C4-2B (cell line): Measurements from ENCODE around the gene LRRC32.
"Not testable (repeated sequence)": the region's sequence is repeated elsewhere in the genome, so short reads cannot be mapped to it uniquely, and the experiment has no call there.

Experiments used
- H3K27ac ChIP-seq: fragments of 450-650 bp; 2 replicates; pipeline ENCODE4 v1.5.1; 2017
- CTCF ChIP-seq: fragments of 450-650 bp; conservative IDR thresholded peaks from 2 replicates; pipeline ENCODE4 v1.5.1; 2017; ENCODE audit warnings: mild to moderate bottlenecking
- ZFX ChIP-seq: fragments of 450-650 bp; IDR thresholded peaks from 2 replicates; pipeline ENCODE4 v1.6.1; 2017

The LRRC32 gene

DNA sequence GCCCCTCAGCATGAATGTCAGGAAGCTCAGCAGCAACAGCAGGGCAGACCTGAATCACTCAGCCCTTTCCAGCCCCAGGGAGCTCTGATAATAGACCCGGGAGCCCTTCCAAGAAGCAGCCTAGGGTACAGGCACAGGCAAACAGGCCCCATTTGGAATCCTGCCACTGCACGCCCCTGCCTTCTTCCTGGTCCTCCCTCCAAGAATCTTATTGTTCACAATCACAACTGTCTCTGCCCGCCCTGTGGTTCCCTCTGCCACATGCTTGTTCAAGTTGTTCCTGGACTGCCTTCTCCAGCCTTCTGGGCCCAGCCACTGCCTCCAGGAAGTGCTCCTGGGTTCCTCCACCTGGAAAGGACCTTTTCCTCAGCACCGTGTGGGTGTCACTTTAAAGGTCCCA is 54.6 kb downstream of the LRRC32 start:
- peak overlapping the region; percentile 23 for H3K27ac ChIP-seq
- TF ChIP-seq CTCF (no peak), ZFX (no peak)

- H3K27ac ChIP-seq, result no peak overlapping the region
- TF ChIP-seq CTCF (no peak), ZFX (no peak)
Observed at GRCh38 chr11:76614471-76615179, 55.9 kb downstream of the LRRC32 start.

- TF ChIP-seq ZFX (no peak), CTCF (no peak)
Observed at GRCh38 chr11:76613901-76614300, 56.6 kb downstream of the LRRC32 start.

GRCh38 chr11:76612226-76612625 is 58.3 kb downstream of the LRRC32 start:
- no peak for TF ChIP-seq CTCF
- no peak for TF ChIP-seq ZFX
- no peak overlapping the region for H3K27ac ChIP-seq

More at GRCh38 chr11:76613901-76614300, 56.6 kb downstream of the LRRC32 start:
- H3K27ac ChIP-seq, result no peak overlapping the region

DNA sequence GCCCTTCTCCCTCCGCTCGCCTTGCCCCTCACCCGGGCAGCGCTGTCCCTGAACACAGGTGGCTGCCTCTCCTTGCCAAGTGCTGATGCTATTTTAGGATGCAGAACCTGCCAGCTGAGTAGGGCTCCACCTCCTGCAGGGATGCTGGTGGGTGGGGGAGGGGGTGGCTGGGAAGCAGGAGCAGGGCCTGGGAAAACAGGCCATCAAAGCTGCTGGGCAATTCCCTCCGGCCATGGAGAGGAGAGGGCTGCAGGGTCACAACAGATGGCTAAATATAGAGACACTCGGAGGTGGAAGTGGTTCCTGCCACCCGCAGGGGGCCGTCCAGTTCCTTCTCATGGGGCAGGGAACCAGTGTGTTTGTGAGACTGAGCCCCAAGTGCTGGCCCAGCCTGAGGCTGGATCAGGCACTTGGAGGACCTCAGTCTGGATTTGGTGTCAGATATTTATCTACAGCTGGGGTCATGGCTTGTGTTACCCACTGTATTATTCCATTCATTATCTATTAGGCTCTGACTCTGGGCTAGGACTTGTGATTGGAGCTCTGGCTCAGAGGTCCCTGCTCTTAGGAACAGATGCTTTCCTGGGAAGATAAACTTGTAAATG is 59.6 kb downstream of the LRRC32 start:
- TF ChIP-seq ZFX (no peak), CTCF (no peak)
- H3K27ac ChIP-seq, result no peak overlapping the region

- H3K27ac ChIP-seq, result no peak overlapping the region
- TF ChIP-seq ZFX (no peak), CTCF (no peak)
Observed at GRCh38 chr11:76610371-76610770, 60.2 kb downstream of the LRRC32 start.

- no peak overlapping the region for H3K27ac ChIP-seq
- TF ChIP-seq CTCF, result no peak
- no peak for TF ChIP-seq ZFX
Observed at GRCh38 chr11:76609736-76610370, 60.7 kb downstream of the LRRC32 start.

DNA sequence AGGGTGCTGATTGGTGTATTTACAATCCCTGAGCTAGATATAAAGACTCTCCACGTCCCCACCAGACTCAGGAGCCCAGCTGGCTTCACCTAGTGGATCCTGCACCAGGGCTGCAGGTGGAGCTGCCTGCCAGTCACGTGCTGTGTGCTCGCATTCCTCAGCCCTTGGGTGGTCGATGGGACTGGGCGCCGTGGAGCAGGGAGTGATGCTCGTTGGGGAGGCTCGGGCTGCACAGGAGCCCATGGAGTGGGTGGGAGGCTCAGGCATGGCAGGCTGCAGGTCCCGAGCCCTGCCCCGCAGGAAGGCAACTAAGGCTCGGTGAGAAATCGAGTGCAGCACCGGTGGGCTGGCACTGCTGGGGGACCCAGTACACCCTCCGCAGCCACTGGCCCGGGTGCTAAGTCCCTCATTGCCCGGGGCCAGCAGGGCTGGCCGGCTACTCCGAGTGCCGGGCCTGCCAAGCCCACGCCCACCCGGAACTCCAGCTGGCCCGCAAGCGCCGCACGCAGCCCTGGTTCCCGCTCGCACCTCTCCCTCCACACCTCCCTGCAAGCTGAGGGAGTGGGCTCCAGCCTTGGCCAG is 61.6 kb downstream of the LRRC32 start:
- not testable (repeated sequence) for H3K27ac ChIP-seq

DNA sequence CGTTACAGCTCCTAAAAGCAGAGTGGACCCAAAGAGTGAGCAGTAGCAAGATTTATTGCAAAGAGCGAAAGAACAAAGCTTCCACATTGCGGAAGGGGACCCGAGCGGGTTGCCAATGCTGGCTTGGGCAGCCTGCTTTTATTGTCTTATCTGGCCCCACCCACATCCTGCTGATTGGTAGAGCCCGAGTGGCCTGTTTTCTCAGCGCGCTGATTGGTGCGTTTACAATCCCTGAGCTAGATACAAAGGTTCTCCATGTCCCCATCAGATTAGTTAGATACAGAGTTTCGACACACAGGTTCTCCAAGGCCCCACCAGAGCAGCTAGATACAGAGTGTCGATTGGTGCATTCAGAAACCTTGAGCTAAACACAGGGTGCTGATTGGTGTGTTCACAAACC is 62.3 kb downstream of the LRRC32 start:
- not testable (repeated sequence) for H3K27ac ChIP-seq
